MCF 10A (cell line): ENCODE results near the gene SPNS1. TPM values are rescaled to one million over a fixed set of nuclear protein-coding genes. Genes with fewer than 3 reads are reported as not detected.
A peak's percentile ranks its signal among the peaks of the same experiment; 100 is the strongest.

ENCODE experiments used
- BruUV-seq: library from RNA; stranded (reverse); fragments of 400-500 nt; replicated peaks from 2 replicates; lab custom pipeline; 2021; lab: Mats Ljungman, UMichigan
- CTCF ChIA-PET: fragments of 300-600 bp; sonication (Branson Sonifier 250); formaldehyde crosslinking; extraction: SDS; loops from one replicate; lab custom pipeline; 2021; ENCODE audit warnings: antibody characterized with exemption, inconsistent platforms; lab: Yijun Ruan, JAX
- POLR2A ChIA-PET: fragments of 300-600, 350-650 bp; sonication (Branson Sonifier 250); formaldehyde crosslinking; extraction: SDS; loops from one replicate; lab custom pipeline; 2020; ENCODE audit warnings: antibody characterized with exemption, inconsistent platforms; lab: Yijun Ruan, JAX
- DNase-seq: peaks from one replicate; pipeline ENCODE4 v3.0.0-alpha.2; 2018; ENCODE audit not compliant: unreplicated experiment
- H3K27ac Mint-ChIP-seq: one replicate; pipeline ENCODE4 v1.8.0; 2022; ENCODE audit warnings: mild to moderate bottlenecking, low read depth, mixed read lengths; ENCODE audit not compliant: unreplicated experiment
- H3K27me3 Mint-ChIP-seq: one replicate; pipeline ENCODE4 v1.8.0; 2022; ENCODE audit warnings: mixed read lengths; ENCODE audit not compliant: insufficient read depth, unreplicated experiment
- H3K36me3 Mint-ChIP-seq: one replicate; pipeline ENCODE4 v1.8.0; 2022; ENCODE audit warnings: mild to moderate bottlenecking, moderate library complexity, mixed read lengths; ENCODE audit not compliant: insufficient read depth, unreplicated experiment
- H3K4me1 Mint-ChIP-seq: one replicate; pipeline ENCODE4 v1.8.0; 2022; ENCODE audit warnings: mixed read lengths; ENCODE audit not compliant: insufficient read depth, unreplicated experiment
- H3K4me3 Mint-ChIP-seq: one replicate; pipeline ENCODE4 v1.8.0; 2022; ENCODE audit warnings: mild to moderate bottlenecking, moderate library complexity, mixed read lengths; ENCODE audit not compliant: unreplicated experiment
- H3K9me3 Mint-ChIP-seq: one replicate; pipeline ENCODE4 v1.8.0; 2022; ENCODE audit warnings: mixed read lengths; ENCODE audit not compliant: unreplicated experiment
- intact Hi-C: fragments of 100-400 bp; cut with micrococcal nuclease; formaldehyde crosslinking; loops from 2 replicates; pipeline ENCODE4 v1.14.1; 2022
- total RNA-seq: library from RNA; stranded (reverse); gene quantifications from 2 replicates; pipeline ENCODE4 v1.2.3, GENCODE V29; 2022
- TF ChIP-seq, protein P1 (sequence below): fragments of 200-600 bp; IDR thresholded peaks from one replicate; pipeline ENCODE4 v1.8.0; 2022; ENCODE audit warnings: antibody characterized with exemption, mild to moderate bottlenecking; ENCODE audit not compliant: unreplicated experiment

The SPNS1 gene
- total RNA-seq, 1 experiment from 2014 or later, result 25.2 TPM

DNA sequence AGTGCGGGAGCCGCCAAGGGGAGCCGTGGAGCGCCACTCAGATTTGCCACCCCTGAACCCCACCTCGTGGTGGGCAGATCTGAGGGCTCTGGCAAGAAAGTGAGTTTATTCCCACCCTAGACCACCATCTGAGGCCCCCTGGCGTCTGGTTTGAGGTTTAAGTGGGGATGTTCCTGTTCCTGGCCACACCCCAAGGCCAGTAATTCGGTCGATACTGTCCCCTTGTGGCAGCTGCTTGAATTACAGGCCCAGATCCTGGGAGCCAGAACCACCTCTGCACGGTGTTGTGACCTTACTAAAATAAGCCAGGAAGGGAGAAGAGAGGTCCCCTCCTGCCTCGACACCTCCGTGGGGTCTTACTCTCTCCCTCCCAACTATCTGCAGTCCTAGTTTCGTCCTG, 6.9 kb downstream of the SPNS1 start:
- TF ChIP-seq, protein P1, sequence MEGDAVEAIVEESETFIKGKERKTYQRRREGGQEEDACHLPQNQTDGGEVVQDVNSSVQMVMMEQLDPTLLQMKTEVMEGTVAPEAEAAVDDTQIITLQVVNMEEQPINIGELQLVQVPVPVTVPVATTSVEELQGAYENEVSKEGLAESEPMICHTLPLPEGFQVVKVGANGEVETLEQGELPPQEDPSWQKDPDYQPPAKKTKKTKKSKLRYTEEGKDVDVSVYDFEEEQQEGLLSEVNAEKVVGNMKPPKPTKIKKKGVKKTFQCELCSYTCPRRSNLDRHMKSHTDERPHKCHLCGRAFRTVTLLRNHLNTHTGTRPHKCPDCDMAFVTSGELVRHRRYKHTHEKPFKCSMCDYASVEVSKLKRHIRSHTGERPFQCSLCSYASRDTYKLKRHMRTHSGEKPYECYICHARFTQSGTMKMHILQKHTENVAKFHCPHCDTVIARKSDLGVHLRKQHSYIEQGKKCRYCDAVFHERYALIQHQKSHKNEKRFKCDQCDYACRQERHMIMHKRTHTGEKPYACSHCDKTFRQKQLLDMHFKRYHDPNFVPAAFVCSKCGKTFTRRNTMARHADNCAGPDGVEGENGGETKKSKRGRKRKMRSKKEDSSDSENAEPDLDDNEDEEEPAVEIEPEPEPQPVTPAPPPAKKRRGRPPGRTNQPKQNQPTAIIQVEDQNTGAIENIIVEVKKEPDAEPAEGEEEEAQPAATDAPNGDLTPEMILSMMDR, result peak; percentile 74
- BruUV-seq, result no TSS peak
- Mint-ChIP-seq H3K9me3 (no peaks in the 10 kb centered on the region), H3K4me1 (peaks cover 6% of the 10 kb centered on the region), H3K27ac (no peak overlapping the region), H3K27me3 (no peaks in the 10 kb centered on the region), H3K4me3 (no peak overlapping the region), H3K36me3 (peaks cover 21% of the 10 kb centered on the region)
- intact Hi-C loops, result no loop called here
- POLR2A ChIA-PET, result no interaction called here
- CTCF ChIA-PET, result interaction anchor here (1.2 kb wide), 1 partner anchor 10 kb away, joined by 4 read pairs; no protein-coding TSS in a partner anchor
- peak; percentile 11 for DNase-seq

DNA sequence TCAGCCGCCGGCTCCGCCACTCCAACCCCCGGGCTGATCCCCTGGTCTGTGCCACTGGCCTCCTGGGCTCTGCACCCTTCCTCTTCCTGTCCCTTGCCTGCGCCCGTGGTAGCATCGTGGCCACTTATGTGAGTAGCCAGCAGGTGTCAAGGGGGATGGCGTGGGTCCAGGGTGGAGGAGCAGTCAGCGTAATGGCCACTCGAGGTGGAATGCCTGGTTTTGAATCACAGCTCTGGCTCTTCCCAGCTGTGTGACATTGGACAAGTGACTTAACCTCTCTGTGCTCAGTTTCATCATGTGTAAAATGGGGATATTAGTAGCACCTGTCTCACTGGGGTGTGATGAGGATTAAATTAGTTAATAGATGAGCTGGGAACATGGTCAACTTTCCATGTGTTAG, 7.8 kb downstream of the SPNS1 start:
- no peaks in the 10 kb centered on the region for H3K27me3 Mint-ChIP-seq
- TF ChIP-seq, protein P1, result no peak
- DNase-seq, result no peak
- BruUV-seq, result no TSS peak
- intact Hi-C loops, result no loop called here
- peaks cover 7% of the 10 kb centered on the region for H3K9me3 Mint-ChIP-seq
- H3K4me1 Mint-ChIP-seq, result peaks cover 2% of the 10 kb centered on the region
- no peak overlapping the region for H3K4me3 Mint-ChIP-seq
- ChIA-PET POLR2A (no interaction called here), CTCF (no interaction called here)
- peaks cover 24% of the 10 kb centered on the region for H3K36me3 Mint-ChIP-seq
- no peak overlapping the region for H3K27ac Mint-ChIP-seq

DNA sequence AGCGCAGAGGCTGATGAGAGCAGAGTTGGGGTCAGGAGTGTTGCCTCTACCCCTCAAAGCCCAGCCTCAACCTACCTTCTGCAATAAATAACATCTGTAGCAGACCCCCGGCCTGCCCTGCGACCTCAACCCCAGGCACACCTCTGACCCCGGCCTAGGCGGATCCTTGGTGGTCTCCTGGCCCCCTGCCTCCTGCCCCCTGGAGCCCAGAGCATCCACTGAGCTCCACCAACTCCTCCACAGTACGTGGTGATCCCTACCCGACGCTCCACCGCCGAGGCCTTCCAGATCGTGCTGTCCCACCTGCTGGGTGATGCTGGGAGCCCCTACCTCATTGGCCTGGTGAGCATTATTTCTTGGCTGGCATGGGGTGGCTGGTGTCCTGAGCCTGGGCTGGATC, 8.4 kb downstream of the SPNS1 start:
- no peak overlapping the region for H3K4me3 Mint-ChIP-seq
- TF ChIP-seq, protein P1, result no peak
- no TSS peak for BruUV-seq
- no peak for DNase-seq
- CTCF ChIA-PET, result interaction anchor here (0.6 kb wide), 1 partner anchor 9 kb away, joined by 3 read pairs; no protein-coding TSS in a partner anchor
- POLR2A ChIA-PET, result no interaction called here
- H3K27me3 Mint-ChIP-seq, result no peaks in the 10 kb centered on the region
- H3K27ac Mint-ChIP-seq, result no peak overlapping the region
- no peaks in the 10 kb centered on the region for H3K4me1 Mint-ChIP-seq
- peaks cover 11% of the 10 kb centered on the region for H3K9me3 Mint-ChIP-seq
- intact Hi-C loops, result no loop called here
- peaks cover 25% of the 10 kb centered on the region for H3K36me3 Mint-ChIP-seq

DNA sequence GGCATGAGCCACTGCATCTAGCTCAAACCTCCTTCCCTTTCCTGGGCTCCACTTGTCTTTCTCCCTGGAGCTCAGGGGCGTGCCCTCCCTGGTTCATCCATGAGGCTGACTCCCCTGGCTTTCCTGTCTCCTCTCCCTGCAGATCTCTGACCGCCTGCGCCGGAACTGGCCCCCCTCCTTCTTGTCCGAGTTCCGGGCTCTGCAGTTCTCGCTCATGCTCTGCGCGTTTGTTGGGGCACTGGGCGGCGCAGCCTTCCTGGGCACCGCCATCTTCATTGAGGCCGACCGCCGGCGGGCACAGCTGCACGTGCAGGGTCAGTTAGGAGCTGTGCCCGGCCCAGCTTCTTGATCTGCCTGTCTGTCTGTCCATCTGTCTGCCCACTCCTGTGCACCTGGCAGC, 9.1 kb downstream of the SPNS1 start:
- H3K4me3 Mint-ChIP-seq, result no peak overlapping the region
- CTCF ChIA-PET, result interaction anchor here (0.6 kb wide), 1 partner anchor 10 kb away, joined by 3 read pairs; no protein-coding TSS in a partner anchor
- intact Hi-C loops, result no loop called here
- peaks cover 11% of the 10 kb centered on the region for H3K9me3 Mint-ChIP-seq
- POLR2A ChIA-PET, result interaction anchor here (1.2 kb wide), 1 partner anchor 10 kb away, joined by 3 read pairs; no protein-coding TSS in a partner anchor
- TF ChIP-seq, protein P1, result no peak
- DNase-seq, result no peak
- H3K27ac Mint-ChIP-seq, result no peak overlapping the region
- H3K36me3 Mint-ChIP-seq, result peaks cover 25% of the 10 kb centered on the region
- no TSS peak for BruUV-seq
- H3K27me3 Mint-ChIP-seq, result no peaks in the 10 kb centered on the region
- H3K4me1 Mint-ChIP-seq, result no peaks in the 10 kb centered on the region
